WTC11 (cell line): ENCODE results near the gene KIR3DL1. TPM values are rescaled to one million over a fixed set of nuclear protein-coding genes. Genes with fewer than 3 reads are reported as not detected.

ENCODE experiments used
- ATAC-seq: fragments of 200-7000 bp; cut with Tn5 transposase; 2 replicates; pipeline ENCODE4 v1.10.0; 2021; ENCODE audit warnings: mild to moderate bottlenecking, moderate library complexity
- CTCF ChIA-PET: fragments of 300-600 bp; sonication (Branson Sonifier 250); formaldehyde crosslinking; loops from one replicate; lab custom pipeline; 2021; ENCODE audit warnings: antibody characterized with exemption; lab: Charles Lee
- POLR2A ChIA-PET: fragments of 350-600 bp; sonication (Branson Sonifier 250); formaldehyde crosslinking; loops from one replicate; lab custom pipeline; 2021; ENCODE audit warnings: antibody characterized with exemption; lab: Charles Lee
- DNase-seq: peaks from one replicate; pipeline ENCODE4 v3.0.0; 2021; ENCODE audit warnings: low spot score
- H3K27ac Mint-ChIP-seq: 2 replicates; pipeline ENCODE4 v1.8.0; 2021; ENCODE audit warnings: mixed read lengths
- H3K27me3 Mint-ChIP-seq: 2 replicates; pipeline ENCODE4 v1.8.0; 2021; ENCODE audit warnings: low read depth, mild to moderate bottlenecking, moderate library complexity, mixed read lengths
- H3K36me3 Mint-ChIP-seq: 2 replicates; pipeline ENCODE4 v1.8.0; 2021; ENCODE audit warnings: mixed read lengths
- H3K4me1 Mint-ChIP-seq: 2 replicates; pipeline ENCODE4 v1.8.0; 2022; ENCODE audit warnings: mixed read lengths
- H3K4me3 Mint-ChIP-seq: 2 replicates; pipeline ENCODE4 v1.8.0; 2021; ENCODE audit warnings: mild to moderate bottlenecking, moderate library complexity, mixed read lengths
- H3K9me3 Mint-ChIP-seq: 2 replicates; pipeline ENCODE4 v1.8.0; 2021; ENCODE audit warnings: mixed read lengths
- CBFB ChIP-seq: sonication (generic); formaldehyde crosslinking; IDR thresholded peaks from 2 replicates; pipeline ENCODE4 v1.8.1; 2022; ENCODE audit warnings: mild to moderate bottlenecking, low read depth, missing genetic modification reagents
- E2F5 ChIP-seq: sonication (generic); formaldehyde crosslinking; IDR thresholded peaks from 2 replicates; pipeline ENCODE4 v1.8.1; 2022; ENCODE audit warnings: mild to moderate bottlenecking, moderate library complexity, missing genetic modification reagents
- GABPB1 ChIP-seq: sonication (generic); formaldehyde crosslinking; IDR thresholded peaks from 2 replicates; pipeline ENCODE4 v1.8.1; 2023; ENCODE audit warnings: mild to moderate bottlenecking, missing genetic modification reagents
- GRHL2 ChIP-seq: fragments of 250-450 bp; sonication (Bioruptor Pico); IDR thresholded peaks from 2 replicates; pipeline ENCODE4 v1.8.0; 2022; ENCODE audit warnings: mild to moderate bottlenecking, moderate library complexity; ENCODE audit not compliant: insufficient replicate concordance, severe bottlenecking
- HMGA2 ChIP-seq: fragments of 250-450 bp; sonication (Bioruptor Pico); IDR thresholded peaks from 2 replicates; pipeline ENCODE4 v1.4.0; 2021; ENCODE audit warnings: mild to moderate bottlenecking, moderate library complexity
- IRF1 ChIP-seq: sonication (generic); formaldehyde crosslinking; IDR thresholded peaks from 2 replicates; pipeline ENCODE4 v1.8.0; 2023; ENCODE audit warnings: missing genetic modification reagents
- NFATC4 ChIP-seq: fragments of 250-450 bp; sonication (Bioruptor Pico); IDR thresholded peaks from 2 replicates; pipeline ENCODE4 v1.9.0; 2021; ENCODE audit warnings: mild to moderate bottlenecking
- NFYB ChIP-seq: sonication (generic); formaldehyde crosslinking; conservative IDR thresholded peaks from 2 replicates; pipeline ENCODE4 v1.8.0; 2022; ENCODE audit warnings: low read depth, missing genetic modification reagents
- NR1H2 ChIP-seq: sonication (generic); formaldehyde crosslinking; IDR thresholded peaks from 2 replicates; pipeline ENCODE4 v1.9.0; 2021; ENCODE audit warnings: mild to moderate bottlenecking, moderate library complexity, missing genetic modification reagents
- RELA ChIP-seq: sonication (generic); formaldehyde crosslinking; IDR thresholded peaks from 2 replicates; pipeline ENCODE4 v1.8.1; 2022; ENCODE audit warnings: missing genetic modification reagents, mild to moderate bottlenecking, borderline replicate concordance
- RORB ChIP-seq: fragments of 250-450 bp; sonication (Bioruptor Pico); IDR thresholded peaks from 2 replicates; pipeline ENCODE4 v1.9.0; 2021; ENCODE audit warnings: mild to moderate bottlenecking
- TP53 ChIP-seq: sonication (generic); formaldehyde crosslinking; IDR thresholded peaks from 2 replicates; pipeline ENCODE4 v1.8.1; 2023; ENCODE audit warnings: mild to moderate bottlenecking, missing genetic modification reagents
- USF1 ChIP-seq: sonication (generic); formaldehyde crosslinking; IDR thresholded peaks from 2 replicates; pipeline ENCODE4 v1.8.0; 2022; ENCODE audit warnings: mild to moderate bottlenecking, missing genetic modification reagents
- ZBTB21 ChIP-seq: sonication (generic); formaldehyde crosslinking; IDR thresholded peaks from 2 replicates; pipeline ENCODE4 v1.8.1; 2023; ENCODE audit warnings: mild to moderate bottlenecking, missing genetic modification reagents, borderline replicate concordance
- ZNF121 ChIP-seq: sonication (generic); formaldehyde crosslinking; IDR thresholded peaks from 2 replicates; pipeline ENCODE4 v1.8.0; 2023; ENCODE audit warnings: missing genetic modification reagents
- ZNF138 ChIP-seq: sonication (generic); formaldehyde crosslinking; conservative IDR thresholded peaks from 2 replicates; pipeline ENCODE4 v1.8.1; 2022; ENCODE audit warnings: mild to moderate bottlenecking, moderate library complexity, missing genetic modification reagents
- ZNF317 ChIP-seq: sonication (generic); formaldehyde crosslinking; IDR thresholded peaks from 2 replicates; pipeline ENCODE4 v1.8.1; 2023; ENCODE audit warnings: low read depth, mild to moderate bottlenecking, moderate library complexity, missing genetic modification reagents, borderline replicate concordance
- ZNF512 ChIP-seq: sonication (generic); formaldehyde crosslinking; IDR thresholded peaks from 2 replicates; pipeline ENCODE4 v1.8.1; 2022; ENCODE audit warnings: missing genetic modification reagents, borderline replicate concordance
- ZNF532 ChIP-seq: fragments of 250-450 bp; sonication (Bioruptor Pico); IDR thresholded peaks from 2 replicates; pipeline ENCODE4 v1.9.0; 2021; ENCODE audit warnings: mild to moderate bottlenecking, borderline replicate concordance
- ZNF671 ChIP-seq: fragments of 250-450 bp; sonication (Bioruptor Pico); IDR thresholded peaks from 2 replicates; pipeline ENCODE4 v1.8.0; 2021; ENCODE audit warnings: mild to moderate bottlenecking
- total RNA-seq: library from RNA; stranded (reverse); gene quantifications from 3 replicates; pipeline ENCODE4 v1.2.3, GENCODE V29; 2021
- TF ChIP-seq, protein P1 (sequence below): sonication (generic); formaldehyde crosslinking; IDR thresholded peaks from 2 replicates; pipeline ENCODE4 v1.8.1; 2023; ENCODE audit warnings: mild to moderate bottlenecking, missing genetic modification reagents
- TF ChIP-seq, protein P2 (sequence below): fragments of 200-600 bp; IDR thresholded peaks from 2 replicates; pipeline ENCODE4 v1.8.0; 2022; ENCODE audit warnings: antibody characterized with exemption
- TF ChIP-seq, protein P3 (sequence below): fragments of 250-450 bp; sonication (Bioruptor Pico); conservative IDR thresholded peaks from 2 replicates; pipeline ENCODE4 v1.9.0; 2021; ENCODE audit warnings: mild to moderate bottlenecking

KIR3DL1 gene
- total RNA-seq, 1 experiment from 2014 or later = not detected

DNA sequence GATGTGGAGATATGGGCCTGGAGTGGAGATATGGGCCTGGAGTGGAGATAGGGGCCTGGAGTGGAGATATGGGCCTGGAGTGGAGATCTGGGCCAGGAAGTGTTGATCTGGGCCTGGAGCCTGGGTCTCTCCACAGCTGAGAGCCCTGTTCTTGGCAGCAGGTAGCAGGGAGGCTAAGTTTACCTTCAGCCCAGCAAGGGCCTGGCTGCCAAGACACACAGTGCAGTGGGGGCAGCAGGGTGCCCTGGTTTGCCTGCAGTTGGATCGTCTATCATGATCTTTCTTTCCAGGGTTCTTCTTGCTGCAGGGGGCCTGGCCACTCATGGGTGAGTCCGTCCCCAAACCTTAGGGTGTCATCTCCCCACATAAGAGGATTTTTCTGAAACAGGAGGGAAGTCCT, 34.7 kb downstream of the KIR3DL1 start:
- ChIA-PET POLR2A (no interaction called here), CTCF (no interaction called here)
- ATAC-seq (no peak), DNase-seq (no peak)
- Mint-ChIP-seq H3K27ac (no peak overlapping the region), H3K4me3 (no peak overlapping the region), H3K27me3 (peaks cover 43% of the 10 kb centered on the region), H3K36me3 (peaks cover 59% of the 10 kb centered on the region), H3K4me1 (no peaks in the 10 kb centered on the region), H3K9me3 (peaks cover 90% of the 10 kb centered on the region)
- TF ChIP-seq HMGA2 (CRISPR knock-in tag) = no peak
- no peak for TF ChIP-seq ZNF317
- no peak for TF ChIP-seq USF1 (CRISPR knock-in tag)
- TF ChIP-seq, protein P1, sequence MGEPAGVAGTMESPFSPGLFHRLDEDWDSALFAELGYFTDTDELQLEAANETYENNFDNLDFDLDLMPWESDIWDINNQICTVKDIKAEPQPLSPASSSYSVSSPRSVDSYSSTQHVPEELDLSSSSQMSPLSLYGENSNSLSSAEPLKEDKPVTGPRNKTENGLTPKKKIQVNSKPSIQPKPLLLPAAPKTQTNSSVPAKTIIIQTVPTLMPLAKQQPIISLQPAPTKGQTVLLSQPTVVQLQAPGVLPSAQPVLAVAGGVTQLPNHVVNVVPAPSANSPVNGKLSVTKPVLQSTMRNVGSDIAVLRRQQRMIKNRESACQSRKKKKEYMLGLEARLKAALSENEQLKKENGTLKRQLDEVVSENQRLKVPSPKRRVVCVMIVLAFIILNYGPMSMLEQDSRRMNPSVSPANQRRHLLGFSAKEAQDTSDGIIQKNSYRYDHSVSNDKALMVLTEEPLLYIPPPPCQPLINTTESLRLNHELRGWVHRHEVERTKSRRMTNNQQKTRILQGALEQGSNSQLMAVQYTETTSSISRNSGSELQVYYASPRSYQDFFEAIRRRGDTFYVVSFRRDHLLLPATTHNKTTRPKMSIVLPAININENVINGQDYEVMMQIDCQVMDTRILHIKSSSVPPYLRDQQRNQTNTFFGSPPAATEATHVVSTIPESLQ = no peak
- TF ChIP-seq ZNF671 (CRISPR knock-in tag) = no peak
- TF ChIP-seq, protein P2, sequence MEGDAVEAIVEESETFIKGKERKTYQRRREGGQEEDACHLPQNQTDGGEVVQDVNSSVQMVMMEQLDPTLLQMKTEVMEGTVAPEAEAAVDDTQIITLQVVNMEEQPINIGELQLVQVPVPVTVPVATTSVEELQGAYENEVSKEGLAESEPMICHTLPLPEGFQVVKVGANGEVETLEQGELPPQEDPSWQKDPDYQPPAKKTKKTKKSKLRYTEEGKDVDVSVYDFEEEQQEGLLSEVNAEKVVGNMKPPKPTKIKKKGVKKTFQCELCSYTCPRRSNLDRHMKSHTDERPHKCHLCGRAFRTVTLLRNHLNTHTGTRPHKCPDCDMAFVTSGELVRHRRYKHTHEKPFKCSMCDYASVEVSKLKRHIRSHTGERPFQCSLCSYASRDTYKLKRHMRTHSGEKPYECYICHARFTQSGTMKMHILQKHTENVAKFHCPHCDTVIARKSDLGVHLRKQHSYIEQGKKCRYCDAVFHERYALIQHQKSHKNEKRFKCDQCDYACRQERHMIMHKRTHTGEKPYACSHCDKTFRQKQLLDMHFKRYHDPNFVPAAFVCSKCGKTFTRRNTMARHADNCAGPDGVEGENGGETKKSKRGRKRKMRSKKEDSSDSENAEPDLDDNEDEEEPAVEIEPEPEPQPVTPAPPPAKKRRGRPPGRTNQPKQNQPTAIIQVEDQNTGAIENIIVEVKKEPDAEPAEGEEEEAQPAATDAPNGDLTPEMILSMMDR = no peak
- TF ChIP-seq RELA = no peak
- TF ChIP-seq TP53 (CRISPR knock-in tag) = no peak
- no peak for TF ChIP-seq NFATC4 (CRISPR knock-in tag)
- TF ChIP-seq E2F5 = no peak
- TF ChIP-seq GABPB1 (CRISPR knock-in tag) = no peak
- TF ChIP-seq ZNF138 = no peak
- TF ChIP-seq GRHL2 = no peak

DNA sequence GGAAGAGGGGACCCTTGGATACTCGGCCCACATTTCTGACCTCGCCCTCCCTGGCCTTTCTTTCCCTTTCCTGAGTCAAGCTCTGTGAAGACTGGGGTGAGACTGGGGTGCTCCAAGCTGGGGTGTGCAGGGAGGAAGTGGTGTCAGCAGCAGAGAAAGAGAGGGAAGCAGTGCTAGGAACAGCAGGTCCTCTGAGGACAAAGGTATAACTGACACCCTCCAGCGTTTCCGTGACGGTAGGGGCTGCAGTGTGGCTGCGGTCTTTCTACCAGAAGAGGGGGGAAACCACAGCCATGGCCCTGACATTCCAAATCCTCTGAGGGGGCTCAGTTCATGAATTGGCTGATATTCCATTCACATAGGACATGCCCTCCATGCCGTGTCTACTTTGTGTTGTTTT, 35.1 kb downstream of the KIR3DL1 start:
- Mint-ChIP-seq H3K4me3 (no peak overlapping the region), H3K36me3 (peaks cover 58% of the 10 kb centered on the region), H3K9me3 (peaks cover 90% of the 10 kb centered on the region), H3K4me1 (no peaks in the 10 kb centered on the region), H3K27me3 (peaks cover 41% of the 10 kb centered on the region), H3K27ac (no peak overlapping the region)
- no peak for TF ChIP-seq ZNF512 (CRISPR knock-in tag)
- TF ChIP-seq ZNF121 (CRISPR knock-in tag) = no peak
- TF ChIP-seq ZNF532 = no peak
- TF ChIP-seq RORB (CRISPR knock-in tag) = no peak
- no peak for TF ChIP-seq RELA
- no peak for TF ChIP-seq ZBTB21
- TF ChIP-seq NFATC4 (CRISPR knock-in tag) = no peak
- TF ChIP-seq GRHL2 = no peak
- TF ChIP-seq, protein P3, sequence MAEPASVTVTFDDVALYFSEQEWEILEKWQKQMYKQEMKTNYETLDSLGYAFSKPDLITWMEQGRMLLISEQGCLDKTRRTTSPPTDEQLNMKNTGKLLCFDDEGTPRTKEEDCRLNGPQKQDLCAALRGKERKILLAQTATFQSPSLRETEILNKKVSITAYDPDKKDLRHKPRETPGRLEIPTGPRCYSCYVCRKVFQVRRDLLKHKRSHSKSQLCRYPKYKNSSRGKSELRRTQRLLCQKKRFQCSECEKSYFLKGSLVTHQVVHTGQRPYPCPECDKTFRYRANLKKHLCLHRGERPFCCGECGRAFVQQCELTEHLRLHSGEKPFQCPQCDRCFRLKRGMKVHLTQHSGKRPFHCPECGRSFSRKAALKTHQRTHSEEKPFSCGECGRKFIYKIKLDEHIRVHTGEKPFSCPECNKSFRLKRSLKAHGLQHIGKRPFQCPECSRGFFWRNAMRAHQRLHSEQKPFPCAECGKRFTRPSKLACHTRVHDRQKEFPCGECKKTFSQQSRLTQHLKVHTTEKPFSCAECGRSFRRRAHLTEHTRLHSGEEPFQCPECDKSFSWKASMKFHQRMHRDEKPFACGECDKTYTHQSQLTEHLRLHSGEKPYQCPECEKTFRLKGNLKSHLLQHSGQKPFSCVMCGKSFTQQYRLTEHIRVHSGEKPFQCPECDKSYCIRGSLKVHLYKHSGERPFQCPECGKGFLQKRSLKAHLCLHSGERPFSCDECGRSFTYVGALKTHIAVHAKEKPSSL = no peak
- TF ChIP-seq CBFB = no peak
- TF ChIP-seq NFYB (CRISPR knock-in tag) = no peak
- no peak for TF ChIP-seq IRF1
- no peak for TF ChIP-seq NR1H2 (CRISPR knock-in tag)
- ATAC-seq (no peak), DNase-seq (no peak)
- ChIA-PET POLR2A (no interaction called here), CTCF (no interaction called here)
